Mesenchymal stem cell (in vitro differentiated cells and primary cell): ENCODE results near the gene NEDD4L.

ENCODE experiments used
- DNase-seq: peaks from one replicate; pipeline ENCODE4 v3.0.0-alpha.2; 2013
- H2AFZ ChIP-seq: one replicate; pipeline ENCODE4 v1.6.1; 2013; ENCODE audit warnings: low read depth, mild to moderate bottlenecking, control low read depth, inconsistent platforms, low read length, moderate library complexity
- H2AK5ac ChIP-seq: 2 replicates; pipeline ENCODE4 v1.6.1; 2013; ENCODE audit warnings: low read length, moderate library complexity, mild to moderate bottlenecking, inconsistent platforms; ENCODE audit not compliant: severe bottlenecking
- H2BK120ac ChIP-seq: one replicate; pipeline ENCODE4 v1.6.1; 2013; ENCODE audit warnings: low read depth, mild to moderate bottlenecking, inconsistent platforms, low read length, moderate library complexity
- H2BK12ac ChIP-seq, 2 experiments: one replicate each; pipeline ENCODE4 v1.6.1; 2013; ENCODE audit warnings: inconsistent platforms in 2 of 2, low read length in 2 of 2, mild to moderate bottlenecking in 2 of 2, moderate library complexity in 2 of 2, control low read depth in 1 of 2
- H2BK15ac ChIP-seq: one replicate; pipeline ENCODE4 v1.6.1; 2013; ENCODE audit warnings: mild to moderate bottlenecking, low read depth, inconsistent platforms; ENCODE audit not compliant: poor library complexity, severe bottlenecking
- H2BK5ac ChIP-seq: 2 replicates; pipeline ENCODE4 v1.6.1; 2013; ENCODE audit warnings: low read depth, mild to moderate bottlenecking, low read length, control low read depth, inconsistent platforms; ENCODE audit not compliant: poor library complexity, severe bottlenecking
- H3K14ac ChIP-seq, 2 experiments: one replicate each; pipeline ENCODE4 v1.6.1; 2013; ENCODE audit warnings: inconsistent platforms in 2 of 2, low read length in 2 of 2, control low read depth in 1 of 2, mild to moderate bottlenecking in 1 of 2, moderate library complexity in 1 of 2
- H3K18ac ChIP-seq, 2 experiments: one replicate each; pipeline ENCODE4 v1.6.1; 2013; ENCODE audit warnings: inconsistent platforms in 2 of 2, low read length in 2 of 2, control low read depth in 1 of 2, low read depth in 1 of 2, mild to moderate bottlenecking in 1 of 2
- H3K23ac ChIP-seq, 2 experiments: one replicate each; pipeline ENCODE4 v1.6.1; 2013; ENCODE audit warnings: inconsistent platforms in 2 of 2, low read length in 2 of 2, mild to moderate bottlenecking in 2 of 2, moderate library complexity in 2 of 2, control low read depth in 1 of 2
- H3K27ac ChIP-seq: 2 replicates; pipeline ENCODE4 v1.5.1; 2013; ENCODE audit warnings: mild to moderate bottlenecking, moderate library complexity, low read length, control low read depth, inconsistent platforms; ENCODE audit not compliant: poor library complexity, severe bottlenecking
- H3K27me3 ChIP-seq, 2 experiments: 2 replicates each; pipeline versions ENCODE4 v1.6.1 to v1.7.0; 2013; ENCODE audit warnings: low read length in 2 of 2, mild to moderate bottlenecking in 2 of 2, moderate library complexity in 2 of 2, control low read depth in 1 of 2, inconsistent platforms in 1 of 2; ENCODE audit not compliant: control insufficient read depth in 1 of 2, insufficient read depth in 1 of 2
- H3K36me3 ChIP-seq, 2 experiments: 2 replicates each; pipeline versions ENCODE4 v1.6.1 to v1.7.0; 2013; ENCODE audit warnings: low read length in 2 of 2, control low read depth in 1 of 2, inconsistent platforms in 1 of 2, low read depth in 1 of 2, mild to moderate bottlenecking in 1 of 2; ENCODE audit not compliant: insufficient read depth in 2 of 2, control insufficient read depth in 1 of 2
- H3K4ac ChIP-seq, 2 experiments: one replicate each; pipeline ENCODE4 v1.6.1; 2013; ENCODE audit warnings: inconsistent platforms in 2 of 2, low read length in 2 of 2, mild to moderate bottlenecking in 2 of 2, moderate library complexity in 2 of 2, control low read depth in 1 of 2, low read depth in 1 of 2
- H3K4me1 ChIP-seq: 2 replicates; pipeline ENCODE4 v1.6.1; 2013; ENCODE audit warnings: low read depth, low read length, control low read depth; ENCODE audit not compliant: control insufficient read depth, insufficient read depth
- H3K4me2 ChIP-seq: 2 replicates; pipeline ENCODE4 v1.6.1; 2013; ENCODE audit warnings: low read length, mild to moderate bottlenecking, inconsistent platforms; ENCODE audit not compliant: poor library complexity, severe bottlenecking
- H3K4me3 ChIP-seq, 2 experiments: 2 replicates each; pipeline versions ENCODE4 v1.5.1 to v1.7.0; 2013; ENCODE audit warnings: low read length in 2 of 2, mild to moderate bottlenecking in 2 of 2, control low read depth in 1 of 2, low read depth in 1 of 2; ENCODE audit not compliant: insufficient read depth in 1 of 2
- H3K79me1 ChIP-seq: replicated peaks from 2 replicates; pipeline ENCODE4 v1.6.1; 2013; ENCODE audit warnings: mild to moderate bottlenecking, control low read depth, low read length, inconsistent platforms; ENCODE audit not compliant: poor library complexity, severe bottlenecking
- H3K9ac ChIP-seq: 2 replicates; pipeline ENCODE4 v1.7.0; 2013; ENCODE audit warnings: mild to moderate bottlenecking, low read length, moderate library complexity
- H3K9me3 ChIP-seq: 2 replicates; pipeline ENCODE4 v1.7.0; 2013; ENCODE audit warnings: mild to moderate bottlenecking, low read length; ENCODE audit not compliant: control insufficient read depth
- H4K8ac ChIP-seq: one replicate; pipeline ENCODE4 v1.6.1; 2013; ENCODE audit warnings: inconsistent platforms, mild to moderate bottlenecking, low read length, moderate library complexity
- H4K91ac ChIP-seq: one replicate; pipeline ENCODE4 v1.6.1; 2013; ENCODE audit warnings: mild to moderate bottlenecking, low read length, inconsistent platforms
- WGBS: methylation state at CpG from one replicate; pipeline ENCODE4 v1.1.7; 2013; ENCODE audit warnings: mixed read lengths; 5-methylcytosine and 5-hydroxymethylcytosine counted together

NEDD4L gene

GRCh38 chr18:58146099-58146498 is 102.1 kb downstream of the NEDD4L start:
- peak overlapping the region; percentile 69 to 89 for H2BK12ac ChIP-seq
- peaks cover 9% of the 10 kb centered on the region for H3K4me1 ChIP-seq
- peak overlapping the region; percentile 67 for H2BK120ac ChIP-seq
- no peak overlapping the region for H3K27ac ChIP-seq
- H3K23ac ChIP-seq: no peak overlapping the region
- no peak overlapping the region for H3K4me2 ChIP-seq
- H3K4ac ChIP-seq: peak overlapping the region; percentile 2 to 39
- peaks cover 0 to 3% of the 10 kb centered on the region in 2 experiments for H3K36me3 ChIP-seq
- no peaks in the 10 kb centered on the region for H3K27me3 ChIP-seq
- H3K79me1 ChIP-seq: peaks cover 16% of the 10 kb centered on the region
- WGBS: 96% methylated on average over 8 of the region's 8 CpGs
- no peak overlapping the region for H2BK5ac ChIP-seq
- H4K91ac ChIP-seq: peak overlapping the region; percentile 82
- H2AFZ ChIP-seq: no peak overlapping the region
- H3K4me3 ChIP-seq: no peak overlapping the region
- peak overlapping the region; percentile 57 for H2BK15ac ChIP-seq
- no peak for DNase-seq
- no peak overlapping the region for H3K14ac ChIP-seq
- no peak overlapping the region for H3K9ac ChIP-seq
- H3K9me3 ChIP-seq: no peaks in the 10 kb centered on the region
- peak overlapping the region; percentile 25 to 82 for H3K18ac ChIP-seq
- peak overlapping the region; percentile 77 for H4K8ac ChIP-seq
- H2AK5ac ChIP-seq: no peak overlapping the region

DNA sequence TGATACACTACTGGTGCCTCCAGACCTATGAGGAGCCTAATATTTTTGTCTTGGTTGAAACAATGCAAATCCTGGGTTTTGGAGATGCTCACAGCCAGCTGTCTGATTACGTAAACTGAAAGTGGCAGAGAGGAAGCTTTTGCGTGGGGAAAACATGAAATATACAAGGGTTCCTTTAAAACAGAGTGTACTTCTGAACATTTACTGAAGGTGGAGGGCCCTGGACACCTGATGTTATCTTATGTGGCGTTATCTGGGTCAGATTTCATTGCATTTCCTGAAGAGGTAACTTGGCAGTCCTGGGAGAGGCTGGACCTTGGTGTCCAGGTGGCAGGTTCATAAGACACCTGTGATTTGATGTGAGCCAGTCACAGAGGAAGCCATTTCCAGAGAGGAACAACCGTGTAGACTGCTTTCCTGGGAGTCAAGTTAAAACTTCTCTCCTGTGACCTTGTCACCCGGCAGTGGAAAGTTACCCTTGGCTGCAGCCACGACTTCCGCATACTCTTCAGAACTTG is 105.0 kb downstream of the NEDD4L start:
- Histone ChIP-seq H3K18ac (no peak overlapping the region), H4K8ac (no peak overlapping the region), H3K4me2 (no peak overlapping the region), H3K4me3 (no peak overlapping the region), H2BK15ac (no peak overlapping the region), H3K27ac (no peak overlapping the region), H3K9ac (no peak overlapping the region), H2BK5ac (no peak overlapping the region), H4K91ac (no peak overlapping the region), H3K36me3 (peaks cover 0 to 3% of the 10 kb centered on the region in 2 experiments), H2BK120ac (no peak overlapping the region), H2AK5ac (no peak overlapping the region), H2AFZ (no peak overlapping the region), H3K4ac (no peak overlapping the region), H3K14ac (no peak overlapping the region), H3K23ac (no peak overlapping the region), H3K4me1 (peaks cover 1% of the 10 kb centered on the region), H3K79me1 (peaks cover 22% of the 10 kb centered on the region), H3K9me3 (no peaks in the 10 kb centered on the region), H2BK12ac (peak overlapping the region in 1 of 2 experiments; percentile 28), H3K27me3 (peaks cover 0 to 5% of the 10 kb centered on the region in 2 experiments)
- 84% methylated on average over 7 of the region's 7 CpGs for WGBS
- DNase-seq: no peak

GRCh38 chr18:58150772-58151171 is 106.7 kb downstream of the NEDD4L start:
- Histone ChIP-seq H2BK120ac (no peak overlapping the region), H2BK5ac (no peak overlapping the region), H3K4me3 (no peak overlapping the region), H3K4me2 (no peak overlapping the region), H2AFZ (no peak overlapping the region), H4K8ac (no peak overlapping the region), H3K4me1 (peaks cover 1% of the 10 kb centered on the region), H3K9ac (no peak overlapping the region), H3K14ac (no peak overlapping the region), H2BK15ac (no peak overlapping the region), H3K27me3 (peaks cover 0 to 5% of the 10 kb centered on the region in 2 experiments), H3K9me3 (no peaks in the 10 kb centered on the region), H2BK12ac (no peak overlapping the region), H2AK5ac (no peak overlapping the region), H4K91ac (peak overlapping the region; percentile 47), H3K4ac (no peak overlapping the region), H3K79me1 (peaks cover 17% of the 10 kb centered on the region), H3K18ac (no peak overlapping the region), H3K27ac (no peak overlapping the region), H3K23ac (no peak overlapping the region), H3K36me3 (peaks cover 0 to 3% of the 10 kb centered on the region in 2 experiments)
- WGBS: 89% methylated on average over 4 of the region's 4 CpGs
- DNase-seq: no peak

GRCh38 chr18:58152216-58152615 is 108.2 kb downstream of the NEDD4L start:
- H3K79me1 ChIP-seq: peaks cover 10% of the 10 kb centered on the region
- WGBS: 94% methylated on average over 2 of the region's 3 CpGs
- peaks cover 0 to 5% of the 10 kb centered on the region in 2 experiments for H3K27me3 ChIP-seq
- no peak overlapping the region for H2BK15ac ChIP-seq
- H3K36me3 ChIP-seq: no peaks in the 10 kb centered on the region
- no peak overlapping the region for H3K27ac ChIP-seq
- no peak overlapping the region for H3K4ac ChIP-seq
- no peak overlapping the region for H2AK5ac ChIP-seq
- H3K23ac ChIP-seq: no peak overlapping the region
- no peak overlapping the region for H3K9ac ChIP-seq
- H3K4me2 ChIP-seq: no peak overlapping the region
- DNase-seq: no peak
- no peak overlapping the region for H2BK120ac ChIP-seq
- no peaks in the 10 kb centered on the region for H3K9me3 ChIP-seq
- H3K18ac ChIP-seq: no peak overlapping the region
- H3K4me1 ChIP-seq: peaks cover 2% of the 10 kb centered on the region
- no peak overlapping the region for H4K8ac ChIP-seq
- no peak overlapping the region for H4K91ac ChIP-seq
- no peak overlapping the region for H3K14ac ChIP-seq
- H2BK12ac ChIP-seq: no peak overlapping the region
- H2AFZ ChIP-seq: no peak overlapping the region
- H2BK5ac ChIP-seq: no peak overlapping the region
- no peak overlapping the region for H3K4me3 ChIP-seq
